A172 (cell line): ENCODE data around the gene EPHA3. TPM values are rescaled to one million over a fixed set of nuclear protein-coding genes. Genes with fewer than 3 reads are reported as not detected.

ENCODE experiments used
- DNase-seq: peaks from one replicate; pipeline ENCODE4 v3.0.0-alpha.2; 2015; ENCODE audit warnings: low spot score
- total RNA-seq: library from RNA; depleted of rRNA; stranded (reverse); fragments of >200 nt; shearing (Covaris generic); gene quantifications from 2 replicates; pipeline ENCODE4 v1.2.3, GENCODE V29; 2014

The EPHA3 gene
- total RNA-seq, 1 experiment from 2014 or later, result not detected

- no peak for DNase-seq
Observed at GRCh38 chr3:89145995-89146394, 38.6 kb downstream of the EPHA3 start.

- DNase-seq, result no peak
Observed at GRCh38 chr3:89154416-89154815, 47.0 kb downstream of the EPHA3 start.

GRCh38 chr3:89155811-89156210 is 48.4 kb downstream of the EPHA3 start:
- no peak for DNase-seq

- no peak for DNase-seq
Observed at GRCh38 chr3:89157575-89157974, 50.2 kb downstream of the EPHA3 start.

GRCh38 chr3:89159605-89160004 is 52.2 kb downstream of the EPHA3 start:
- DNase-seq, result no peak

GRCh38 chr3:89164774-89165173 is 57.4 kb downstream of the EPHA3 start:
- no peak for DNase-seq

DNA sequence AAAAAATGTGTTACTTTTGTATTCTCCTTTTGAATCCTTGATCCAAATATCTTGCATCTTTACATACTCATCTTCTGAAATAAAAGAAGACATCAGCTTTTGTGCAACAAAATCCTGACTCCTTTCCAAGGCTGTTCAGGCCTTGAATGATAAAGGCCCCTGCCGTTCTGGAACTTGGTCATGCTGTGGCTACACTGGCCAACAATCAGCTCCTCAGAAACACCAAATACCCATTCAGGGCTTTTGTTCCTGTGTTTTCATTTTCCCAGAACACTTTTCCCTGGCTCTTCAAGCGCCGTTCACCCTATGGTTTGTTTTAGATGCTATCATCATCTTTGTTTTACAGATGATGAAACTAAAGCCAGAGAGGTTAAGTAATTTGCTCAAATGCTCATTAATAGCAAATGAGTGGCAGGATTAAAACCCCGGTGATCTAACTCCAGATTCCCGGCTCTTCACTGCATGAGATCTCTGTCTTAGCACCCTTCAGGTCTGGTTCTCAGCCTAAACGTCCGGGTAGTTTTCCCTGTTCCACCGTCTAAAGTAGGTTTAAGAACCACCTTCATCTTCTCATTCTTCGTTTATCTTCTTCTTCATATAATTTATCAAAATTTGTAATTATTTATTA is 58.3 kb downstream of the EPHA3 start:
- no peak for DNase-seq

DNA sequence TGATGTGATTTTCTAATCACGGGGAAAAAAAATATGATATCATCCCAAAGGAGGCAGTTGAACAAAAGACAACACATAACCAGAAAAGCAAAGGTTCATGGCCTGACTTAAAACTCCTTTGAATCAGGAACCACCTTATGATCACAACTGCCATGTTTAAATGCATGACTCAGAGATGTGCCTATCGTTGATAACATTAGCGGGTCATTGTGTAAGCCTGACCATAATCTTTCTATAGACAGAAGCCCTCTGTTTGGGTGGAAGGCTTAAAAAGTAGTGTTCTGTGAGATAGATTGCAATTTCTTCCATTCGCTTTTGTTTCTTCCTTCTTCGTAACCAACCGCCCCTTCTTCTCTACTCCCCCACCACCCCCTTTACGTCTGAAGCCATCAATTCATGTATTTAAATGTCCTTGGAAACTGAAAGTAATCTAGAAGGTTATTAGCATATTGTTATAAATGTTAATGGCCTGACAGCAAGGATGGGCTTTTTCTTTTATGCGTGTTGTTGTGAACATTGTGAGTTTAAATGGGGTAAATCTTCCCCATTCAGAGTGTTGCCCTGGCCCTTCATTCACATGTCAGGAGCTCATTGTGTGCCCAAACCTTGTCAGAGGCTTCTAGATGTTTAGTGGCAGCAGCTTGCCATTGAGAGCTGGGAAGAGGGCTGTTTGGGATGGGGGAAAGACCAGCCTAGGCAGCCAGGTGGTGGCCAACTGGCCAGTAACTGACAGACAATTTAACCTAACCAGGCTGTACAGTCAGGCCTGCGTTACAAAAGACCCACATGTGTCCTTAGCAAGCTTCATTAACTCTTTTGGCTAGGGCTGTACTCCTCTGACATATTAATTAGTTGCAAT is 64.5 kb downstream of the EPHA3 start:
- DNase-seq, result no peak

GRCh38 chr3:89173546-89173945 is 66.1 kb downstream of the EPHA3 start:
- no peak for DNase-seq

GRCh38 chr3:89179355-89180001 is 72.1 kb downstream of the EPHA3 start:
- DNase-seq, result no peak

DNA sequence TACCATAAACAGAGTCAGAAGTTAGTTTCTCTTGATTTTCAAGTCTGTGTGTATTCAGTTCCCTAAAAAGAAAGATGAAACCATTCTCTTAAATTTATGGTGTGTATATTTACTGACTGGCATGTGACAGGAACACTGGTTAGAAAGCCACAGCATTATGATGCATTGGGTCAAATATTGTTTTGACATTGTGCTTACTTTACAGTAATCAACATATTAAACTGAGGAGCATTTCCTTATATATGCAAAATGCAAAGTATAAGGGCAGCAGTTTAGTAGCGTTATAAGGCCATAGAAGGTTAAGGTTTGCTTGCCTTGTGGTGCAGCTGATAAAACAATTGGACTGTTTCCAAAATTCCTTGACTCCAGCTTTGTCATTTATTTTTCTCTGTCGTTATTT is 72.9 kb downstream of the EPHA3 start:
- no peak for DNase-seq

DNA sequence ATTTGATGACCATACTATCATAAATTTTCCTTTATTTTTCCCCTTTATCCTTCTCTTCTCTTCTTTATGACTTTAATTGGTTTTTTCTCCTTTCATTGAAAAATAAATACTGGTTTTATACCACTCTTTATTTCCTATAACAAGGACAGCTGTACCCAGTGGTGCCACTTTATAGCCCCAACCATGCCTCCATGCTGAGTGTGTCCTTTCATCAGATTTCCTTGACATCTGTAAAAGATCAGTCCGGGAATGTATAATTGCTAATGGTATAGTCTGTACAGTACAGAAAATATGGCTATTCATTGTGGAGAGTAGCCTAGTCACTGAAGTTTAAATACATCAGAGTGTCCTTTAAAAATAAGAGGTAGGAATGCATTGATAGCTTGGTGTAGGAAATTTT is 74.6 kb downstream of the EPHA3 start:
- DNase-seq, result no peak

- no peak for DNase-seq
Observed at GRCh38 chr3:89184151-89184995, 77.0 kb downstream of the EPHA3 start.

GRCh38 chr3:89186456-89186855 is 79.0 kb downstream of the EPHA3 start:
- no peak for DNase-seq

DNA sequence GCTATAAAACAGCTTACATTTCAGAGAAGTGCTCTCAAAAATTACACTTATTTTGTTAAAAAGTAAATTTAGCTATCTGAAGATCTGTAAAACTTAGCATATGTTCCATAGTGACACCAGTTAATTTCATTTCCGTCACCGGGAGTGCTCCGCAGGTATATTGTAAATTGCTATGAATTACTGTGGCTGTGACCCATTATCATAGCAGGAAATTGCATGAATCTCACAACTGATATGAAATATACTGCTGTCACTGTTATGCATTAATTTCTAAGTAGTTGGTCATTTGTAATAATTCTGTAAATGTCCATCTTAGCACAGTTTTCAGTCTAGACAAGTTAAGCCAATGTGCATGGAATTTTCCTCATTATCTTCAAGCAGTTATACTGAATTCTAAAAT is 91.2 kb downstream of the EPHA3 start:
- no peak for DNase-seq

- DNase-seq, result no peak
Observed at GRCh38 chr3:89212619-89213018, 105.2 kb downstream of the EPHA3 start.

DNA sequence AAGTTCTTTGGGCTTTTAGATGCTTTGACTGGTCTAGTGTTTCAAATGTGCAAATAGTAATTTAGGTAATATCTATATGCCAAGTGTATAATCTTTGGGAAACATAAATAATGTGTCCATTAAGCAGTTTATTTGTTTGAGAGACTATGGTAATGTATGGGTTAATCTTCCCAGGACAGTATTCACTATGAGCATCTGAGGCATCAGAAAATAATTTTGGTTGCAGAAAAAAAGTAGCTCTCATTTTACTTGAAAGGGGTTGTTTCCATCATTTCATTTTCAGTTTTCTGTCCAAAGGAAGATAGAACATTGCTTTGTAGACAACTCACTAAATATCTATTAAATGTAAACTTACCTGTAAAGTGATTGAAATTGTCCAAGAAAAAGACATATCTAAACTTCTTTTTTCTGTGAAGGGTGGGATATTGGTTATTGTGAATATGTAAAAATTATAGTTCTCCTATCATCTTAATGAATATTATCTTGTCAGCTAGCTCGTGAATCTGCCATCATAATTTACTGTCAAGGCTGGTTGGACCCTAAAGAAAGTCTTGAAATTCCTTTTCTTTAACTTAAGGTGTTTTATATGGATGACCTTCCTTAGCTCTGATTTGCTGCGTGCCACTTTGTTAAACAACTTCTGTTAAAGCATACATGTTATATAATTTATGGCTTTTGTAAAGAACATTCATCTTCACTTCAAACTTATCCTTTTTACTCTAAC is 108.8 kb downstream of the EPHA3 start:
- DNase-seq, result no peak

- DNase-seq, result no peak
Observed at GRCh38 chr3:89217148-89217685, 109.8 kb downstream of the EPHA3 start.

GRCh38 chr3:89221924-89222323 is 114.5 kb downstream of the EPHA3 start:
- no peak for DNase-seq

DNA sequence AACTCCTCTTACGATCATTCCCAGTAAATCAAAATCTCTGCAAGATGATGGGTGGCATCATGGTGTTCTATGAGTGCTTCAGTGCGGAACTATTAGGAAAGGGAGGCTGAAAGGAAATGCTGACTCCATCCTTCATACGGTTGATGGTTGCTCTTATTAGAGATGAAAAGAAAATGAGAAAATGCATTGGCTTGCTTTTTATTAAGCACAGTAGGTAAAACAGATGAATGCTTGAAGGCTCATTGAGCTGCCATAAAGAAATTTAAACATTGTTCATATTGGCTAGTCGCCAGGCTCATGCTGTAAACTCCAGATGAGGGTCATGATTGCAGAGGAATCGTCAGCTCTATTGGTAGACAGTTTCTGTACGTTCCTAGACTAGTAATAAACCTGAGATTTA is 115.8 kb downstream of the EPHA3 start:
- DNase-seq, result no peak

DNA sequence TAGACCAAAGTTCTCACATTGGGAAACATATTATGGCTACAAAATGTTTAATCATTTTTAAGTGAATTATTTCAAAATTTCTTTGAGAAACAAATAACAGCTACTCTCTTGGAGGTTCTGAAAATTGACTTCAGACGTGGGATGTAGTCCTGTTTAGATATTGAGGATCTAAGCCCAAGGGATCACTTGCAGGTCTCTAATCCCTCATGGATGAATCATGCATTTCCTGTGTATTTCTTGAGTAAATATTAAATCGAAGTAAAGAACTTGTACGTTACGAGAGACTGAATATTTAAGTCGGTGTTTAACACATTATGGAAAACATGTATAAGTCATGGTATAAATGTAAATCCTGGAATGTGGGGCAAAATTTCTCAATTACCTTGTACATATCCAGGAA is 119.8 kb downstream of the EPHA3 start:
- DNase-seq, result no peak
